NCI-H526 (cell line): Measurements from ENCODE around the gene ALS2CL.

Experiments
- DNase-seq, 2 experiments: peaks; one replicate each; lab custom pipeline; 2025; lab: John Stamatoyannopoulos, UW

ALS2CL gene

GRCh38 chr3:46664188-46664970 lies 29.1 kb downstream of the ALS2CL start:
- DNase-seq, result no peak

- peak in 1 of 2 experiments; percentile 14 for DNase-seq
Measured at GRCh38 chr3:46663591-46664135, 29.8 kb downstream of the ALS2CL start.

DNA sequence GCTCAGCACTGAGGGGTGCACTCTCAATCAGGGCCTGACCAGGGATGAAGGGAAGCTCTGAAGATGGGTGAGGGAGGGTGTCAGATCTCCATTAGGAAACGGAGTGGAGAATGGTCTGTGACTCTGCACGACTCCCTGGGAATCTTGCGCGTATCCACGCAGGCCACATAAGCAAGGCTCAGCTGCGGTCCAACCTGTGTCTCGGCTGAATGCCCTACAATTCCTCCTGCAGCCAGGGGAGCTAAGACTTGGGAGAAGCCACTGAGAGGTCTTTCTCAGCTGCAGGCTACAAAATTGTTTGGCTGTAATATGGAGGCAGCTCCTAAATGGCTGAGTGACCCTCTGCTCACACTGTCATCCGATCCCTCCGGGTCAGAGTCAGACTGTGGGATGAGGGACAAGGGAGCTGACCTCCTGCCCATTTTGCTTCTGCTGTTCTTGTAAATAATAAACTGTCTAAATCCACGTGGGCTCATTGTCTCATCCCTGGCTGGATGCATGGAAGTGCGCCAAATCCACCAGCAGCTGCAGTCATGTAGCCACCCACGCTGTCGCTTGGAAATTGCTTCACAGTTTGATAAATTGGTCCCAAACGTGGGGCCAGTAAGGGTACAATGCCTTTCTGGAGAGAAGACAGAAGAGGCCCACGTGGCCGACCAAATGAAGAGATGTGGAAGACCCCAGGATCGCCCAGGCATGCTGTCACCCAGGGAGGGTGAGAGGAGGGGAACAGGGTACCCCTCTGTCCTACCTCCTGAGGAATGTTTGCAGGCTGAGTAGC lies 30.5 kb downstream of the ALS2CL start:
- no peak for DNase-seq

DNA sequence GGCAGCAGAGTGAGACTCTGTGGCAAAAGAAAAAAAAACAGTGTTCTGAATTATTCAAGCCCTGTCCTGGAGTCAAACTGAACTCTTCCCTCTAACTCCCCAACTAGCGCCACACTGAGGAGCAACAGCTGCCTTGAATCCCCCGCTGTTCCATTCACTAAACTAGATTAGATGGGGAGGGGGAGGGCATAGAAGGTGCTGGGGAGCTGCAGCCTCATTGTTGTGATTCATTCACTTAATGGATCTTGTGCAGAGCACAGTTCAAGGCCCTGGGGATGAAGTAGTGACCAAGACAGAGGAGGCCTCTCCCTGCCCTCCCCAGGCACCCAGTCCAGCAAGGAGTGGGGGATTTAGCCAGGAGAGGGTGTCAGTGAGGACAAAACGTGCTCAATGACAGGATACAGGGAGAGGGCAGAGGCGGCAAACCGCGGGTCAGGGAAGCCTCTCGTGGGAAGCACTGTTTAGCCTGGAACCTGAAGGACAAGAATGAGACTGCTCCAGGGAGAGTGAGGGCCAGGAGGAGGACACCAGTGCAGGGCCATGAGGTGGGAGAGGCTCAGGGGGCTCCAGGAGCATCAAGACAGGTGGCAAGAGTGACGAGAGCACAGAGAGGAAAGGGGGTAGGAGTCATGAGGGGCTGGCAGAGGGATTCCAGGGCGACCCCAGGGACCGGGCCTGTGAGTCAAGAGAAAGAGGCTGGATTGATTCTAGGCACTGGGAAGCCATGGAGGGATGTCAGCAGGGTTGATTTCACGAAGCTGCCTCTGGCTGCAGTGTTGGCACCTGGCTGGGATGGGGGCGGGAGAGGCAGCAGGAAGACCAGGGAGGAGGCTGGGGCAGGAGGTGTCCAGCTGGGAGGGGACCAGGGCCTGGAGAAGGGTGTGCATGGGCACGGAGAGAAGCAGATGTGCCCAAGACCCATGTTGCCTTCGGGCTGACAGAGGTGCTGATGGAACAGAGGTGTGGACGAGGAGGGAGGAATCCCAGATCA lies 31.4 kb downstream of the ALS2CL start:
- no peak for DNase-seq

- DNase-seq, result peak in 1 of 2 experiments; percentile 42
Measured at GRCh38 chr3:46660543-46661523, 32.6 kb downstream of the ALS2CL start.

DNA sequence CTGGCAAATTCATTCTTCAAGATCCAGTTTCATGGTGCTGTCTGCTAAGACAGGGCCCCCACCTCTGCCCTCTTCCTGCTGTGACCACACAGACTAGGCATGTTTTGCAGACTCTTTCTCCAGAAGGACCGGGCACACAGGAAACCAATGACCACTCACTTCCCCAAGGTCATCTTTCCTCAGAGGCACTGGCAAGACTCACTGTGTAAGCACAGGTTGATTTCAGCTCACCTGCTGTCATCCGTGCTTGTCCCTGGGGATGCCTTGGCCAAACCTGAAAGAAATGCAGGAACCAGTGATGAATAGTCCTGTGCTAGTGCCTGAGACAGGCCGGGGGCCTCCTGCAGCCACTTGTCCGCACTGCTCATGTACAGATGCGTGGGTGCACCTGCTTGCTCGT lies 33.5 kb downstream of the ALS2CL start:
- no peak for DNase-seq

DNA sequence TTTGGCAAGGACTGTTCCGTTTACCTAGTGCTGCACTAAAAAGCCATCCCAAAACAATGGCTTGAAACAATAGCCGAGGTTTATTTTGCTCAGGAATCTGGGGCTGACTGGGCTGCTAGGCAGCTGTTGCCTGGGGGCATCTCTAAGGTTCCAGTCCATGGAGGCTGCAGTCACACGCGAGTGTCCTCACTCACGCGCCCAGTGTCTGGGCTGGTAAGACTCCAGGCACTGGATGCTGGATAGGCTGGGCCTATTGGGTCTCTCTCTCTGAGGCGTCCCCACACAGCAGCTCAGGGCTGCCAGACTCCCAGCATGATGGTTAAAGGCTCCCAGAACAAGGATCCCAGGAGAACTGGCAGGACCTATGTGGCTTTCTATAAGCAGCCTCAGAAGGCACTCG lies 34.2 kb downstream of the ALS2CL start:
- no peak for DNase-seq

GRCh38 chr3:46656778-46657556 lies 36.5 kb downstream of the ALS2CL start:
- no peak for DNase-seq

DNA sequence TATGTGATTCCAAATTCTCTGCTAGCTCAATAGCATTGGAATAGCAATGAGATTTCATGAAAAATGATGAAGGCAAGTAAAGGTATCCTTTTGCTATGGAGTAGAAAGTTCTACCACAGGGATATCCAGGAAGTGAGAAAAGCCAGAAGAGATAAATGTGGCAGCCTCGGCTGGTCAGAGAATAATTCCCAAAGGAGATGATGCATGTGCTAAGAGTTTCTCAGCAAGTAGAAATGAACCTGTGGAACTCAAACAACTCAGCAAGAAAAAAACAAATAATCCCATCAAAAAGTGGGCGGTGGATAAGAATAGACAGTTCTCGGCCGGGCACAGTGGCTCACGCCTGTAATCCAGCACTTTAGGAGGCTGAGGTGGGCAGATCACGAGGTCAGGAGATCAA lies 38.2 kb downstream of the ALS2CL start:
- DNase-seq, result no peak

- no peak for DNase-seq
Measured at GRCh38 chr3:46651084-46651483, 42.4 kb downstream of the ALS2CL start.

DNA sequence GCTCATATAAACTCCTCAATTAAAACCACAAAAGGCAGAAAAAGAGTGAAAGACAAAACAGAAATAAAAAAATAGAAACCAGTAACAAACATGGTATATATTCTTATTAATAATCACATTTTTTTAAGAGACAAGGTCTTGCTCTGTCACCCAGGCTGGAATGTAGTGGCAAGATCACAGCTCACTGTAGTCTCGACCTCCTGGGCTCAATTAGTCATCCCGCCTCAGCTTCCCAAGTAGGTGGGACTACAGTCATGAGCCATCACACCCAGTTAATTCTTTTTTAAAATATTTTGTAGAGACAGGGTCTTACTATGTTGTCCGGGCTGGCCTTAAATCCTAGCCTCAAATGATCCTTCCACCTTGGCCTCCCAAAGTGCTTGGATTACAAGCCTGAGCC lies 44.0 kb downstream of the ALS2CL start:
- DNase-seq, result no peak

GRCh38 chr3:46648096-46648495 lies 45.4 kb downstream of the ALS2CL start:
- no peak for DNase-seq

- DNase-seq, result no peak
Measured at GRCh38 chr3:46646700-46647099, 46.8 kb downstream of the ALS2CL start.

- DNase-seq, result no peak
Measured at GRCh38 chr3:46643701-46644100, 49.8 kb downstream of the ALS2CL start.

DNA sequence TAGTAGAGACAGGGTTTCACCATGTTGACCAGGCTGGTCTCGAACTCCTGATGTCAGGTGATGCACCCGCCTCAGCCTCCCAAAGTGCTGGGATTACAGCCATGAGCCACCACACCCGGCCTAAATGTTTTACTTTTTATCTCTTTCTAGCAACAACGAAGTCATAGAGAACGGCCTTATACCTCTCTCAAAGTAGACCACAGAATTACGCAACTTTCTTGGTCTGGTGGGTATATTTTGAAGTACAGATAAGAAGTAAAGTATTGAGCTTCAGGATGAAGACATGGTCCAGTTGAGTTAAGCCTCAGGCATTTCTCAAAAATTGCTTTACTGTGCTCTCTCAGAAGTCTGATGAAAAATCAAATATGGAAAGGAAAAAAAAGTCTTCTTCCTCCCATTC lies 50.5 kb downstream of the ALS2CL start:
- no peak for DNase-seq

GRCh38 chr3:46640927-46641326 lies 52.6 kb downstream of the ALS2CL start:
- no peak for DNase-seq

DNA sequence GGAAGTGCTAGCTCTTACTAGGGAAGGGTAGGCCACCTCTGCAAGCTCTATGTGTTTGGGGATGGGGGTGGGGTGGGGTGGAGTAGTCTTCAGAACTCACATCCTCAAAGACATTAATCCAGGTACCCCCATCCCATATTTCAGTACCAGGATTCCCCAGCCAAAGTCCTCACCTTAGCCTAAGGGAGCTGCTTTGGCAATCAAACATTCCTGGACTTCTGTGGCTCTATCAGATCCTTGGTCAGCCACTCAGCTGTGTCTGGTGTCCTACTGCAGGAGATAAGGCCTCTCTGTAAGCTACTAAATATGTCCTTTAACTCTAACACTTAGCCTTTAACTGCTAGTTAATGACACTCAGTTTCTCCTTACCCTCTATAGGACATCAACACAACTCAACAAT lies 54.3 kb downstream of the ALS2CL start:
- DNase-seq, result no peak

GRCh38 chr3:46634856-46635255 lies 58.6 kb downstream of the ALS2CL start:
- DNase-seq, result no peak

GRCh38 chr3:46632792-46633191 lies 60.7 kb downstream of the ALS2CL start:
- no peak for DNase-seq
